ENCODE data around the gene MOCOS. TPM values are rescaled to one million over a fixed set of nuclear protein-coding genes. Genes with fewer than 3 reads are reported as not detected.

MOCOS gene
- total and polyA plus RNA-seq, 2 experiments from 2014 or later, result 3.1 to 8.6 TPM

GRCh38 chr18:36155851-36156757 is 31.2 kb upstream of the MOCOS start:
- H2AFZ ChIP-seq, result no peak overlapping the region
- H3K27ac ChIP-seq, result peak overlapping the region; percentile 58
- 90% methylated on average over 7 of the region's 7 CpGs for WGBS (ENCODE audit: low lambda C conversion rate, missing lambda C conversion rate)
- peaks cover 3% of the 10 kb centered on the region for H3K4me1 ChIP-seq (ENCODE audit: insufficient read depth)
- peaks cover 3% of the 10 kb centered on the region for H3K79me2 ChIP-seq
- no peak overlapping the region for H3K4me3 ChIP-seq
- H3K27me3 ChIP-seq, result no peaks in the 10 kb centered on the region
- no peak for DNase-seq (ENCODE audit: low spot score)
- H4K20me1 ChIP-seq (ENCODE audit: insufficient read depth, poor library complexity, severe bottlenecking), result no peaks in the 10 kb centered on the region
- TF ChIP-seq EZH2 (IDR thresholded peaks at IDR 0.05; ENCODE audit: borderline replicate concordance) (no peak), EZH2phosphoT487 (IDR thresholded peaks at IDR 0.05; ENCODE audit: low read depth, severe bottlenecking, unreplicated experiment) (no peak)
- TF ChIP-seq, protein P1, sequence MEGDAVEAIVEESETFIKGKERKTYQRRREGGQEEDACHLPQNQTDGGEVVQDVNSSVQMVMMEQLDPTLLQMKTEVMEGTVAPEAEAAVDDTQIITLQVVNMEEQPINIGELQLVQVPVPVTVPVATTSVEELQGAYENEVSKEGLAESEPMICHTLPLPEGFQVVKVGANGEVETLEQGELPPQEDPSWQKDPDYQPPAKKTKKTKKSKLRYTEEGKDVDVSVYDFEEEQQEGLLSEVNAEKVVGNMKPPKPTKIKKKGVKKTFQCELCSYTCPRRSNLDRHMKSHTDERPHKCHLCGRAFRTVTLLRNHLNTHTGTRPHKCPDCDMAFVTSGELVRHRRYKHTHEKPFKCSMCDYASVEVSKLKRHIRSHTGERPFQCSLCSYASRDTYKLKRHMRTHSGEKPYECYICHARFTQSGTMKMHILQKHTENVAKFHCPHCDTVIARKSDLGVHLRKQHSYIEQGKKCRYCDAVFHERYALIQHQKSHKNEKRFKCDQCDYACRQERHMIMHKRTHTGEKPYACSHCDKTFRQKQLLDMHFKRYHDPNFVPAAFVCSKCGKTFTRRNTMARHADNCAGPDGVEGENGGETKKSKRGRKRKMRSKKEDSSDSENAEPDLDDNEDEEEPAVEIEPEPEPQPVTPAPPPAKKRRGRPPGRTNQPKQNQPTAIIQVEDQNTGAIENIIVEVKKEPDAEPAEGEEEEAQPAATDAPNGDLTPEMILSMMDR (IDR thresholded peaks at IDR 0.05; ENCODE audit: poor library complexity), result no peak
- H3K9me3 ChIP-seq (ENCODE audit: low read depth), result no peaks in the 10 kb centered on the region
- H3K4me2 ChIP-seq, result no peak overlapping the region
- no peaks in the 10 kb centered on the region for H3K9me2 ChIP-seq (replicated peaks; ENCODE audit: insufficient read depth)
- H3K36me3 ChIP-seq (replicated peaks; ENCODE audit: insufficient read depth, low read depth), result no peaks in the 10 kb centered on the region

- TF ChIP-seq, protein P1 (IDR thresholded peaks at IDR 0.05; ENCODE audit: poor library complexity), result no peak
- TF ChIP-seq EZH2 (IDR thresholded peaks at IDR 0.05; ENCODE audit: borderline replicate concordance) (no peak), EZH2phosphoT487 (IDR thresholded peaks at IDR 0.05; ENCODE audit: low read depth, severe bottlenecking, unreplicated experiment) (no peak)
Observed at GRCh38 chr18:36157441-36157840, 29.9 kb upstream of the MOCOS start.

DNA sequence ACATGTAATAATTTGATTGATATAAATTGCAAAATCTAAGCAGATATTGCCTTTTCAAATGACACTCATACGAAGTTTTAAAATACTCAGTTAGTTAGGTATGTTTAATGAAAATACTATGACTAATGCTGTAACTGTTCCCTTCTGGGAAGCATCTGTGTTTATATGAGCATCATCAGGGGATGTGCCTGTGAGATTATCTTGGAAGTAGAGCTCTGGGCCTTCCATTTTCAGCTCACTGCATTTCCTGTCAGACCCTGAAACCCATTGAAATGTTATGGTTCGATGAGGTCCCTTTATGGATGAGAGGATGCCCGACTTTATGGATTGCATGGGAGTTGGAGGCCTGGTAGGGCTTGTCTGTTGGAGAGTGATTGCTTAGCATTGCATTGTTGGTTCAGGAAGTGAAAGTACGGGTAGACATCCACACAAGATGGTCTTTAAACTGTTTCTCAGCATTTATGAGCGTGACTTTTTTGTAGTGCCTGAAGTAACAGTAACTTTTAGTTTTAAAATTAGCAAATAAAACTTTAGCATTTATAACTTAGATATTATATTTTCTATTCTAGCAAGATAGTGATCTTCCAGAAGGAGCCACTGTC is 28.9 kb upstream of the MOCOS start:
- Histone ChIP-seq H3K79me2 (peaks cover 6% of the 10 kb centered on the region), H3K4me1 (ENCODE audit: insufficient read depth) (peaks cover 3% of the 10 kb centered on the region), H4K20me1 (ENCODE audit: insufficient read depth, poor library complexity, severe bottlenecking) (no peaks in the 10 kb centered on the region), H3K27ac (peak overlapping the region; percentile 61), H3K4me3 (no peak overlapping the region), H3K4me2 (no peak overlapping the region), H3K27me3 (no peaks in the 10 kb centered on the region), H3K9me2 (replicated peaks; ENCODE audit: insufficient read depth) (no peaks in the 10 kb centered on the region), H3K36me3 (replicated peaks; ENCODE audit: insufficient read depth, low read depth) (peaks cover 5% of the 10 kb centered on the region), H2AFZ (no peak overlapping the region), H3K9me3 (ENCODE audit: low read depth) (no peaks in the 10 kb centered on the region)
- WGBS (ENCODE audit: low lambda C conversion rate, missing lambda C conversion rate), result 70% methylated on average over 5 of the region's 5 CpGs
- TF ChIP-seq, protein P1 (IDR thresholded peaks at IDR 0.05; ENCODE audit: poor library complexity), result no peak
- TF ChIP-seq EZH2phosphoT487 (IDR thresholded peaks at IDR 0.05; ENCODE audit: low read depth, severe bottlenecking, unreplicated experiment), result no peak
- TF ChIP-seq EZH2 (IDR thresholded peaks at IDR 0.05; ENCODE audit: borderline replicate concordance), result no peak
- no peak for DNase-seq (ENCODE audit: low spot score)

More at GRCh38 chr18:36157441-36157840, 29.9 kb upstream of the MOCOS start:
- H3K27me3 ChIP-seq, result no peaks in the 10 kb centered on the region
- no peak overlapping the region for H2AFZ ChIP-seq
- DNase-seq (ENCODE audit: low spot score), result no peak
- H3K79me2 ChIP-seq, result peaks cover 6% of the 10 kb centered on the region
- no peaks in the 10 kb centered on the region for H3K9me3 ChIP-seq (ENCODE audit: low read depth)
- no peaks in the 10 kb centered on the region for H3K36me3 ChIP-seq (replicated peaks; ENCODE audit: insufficient read depth, low read depth)
- no peaks in the 10 kb centered on the region for H3K9me2 ChIP-seq (replicated peaks; ENCODE audit: insufficient read depth)
- peaks cover 3% of the 10 kb centered on the region for H3K4me1 ChIP-seq (ENCODE audit: insufficient read depth)
- H3K27ac ChIP-seq, result peak overlapping the region; percentile 61
- H3K4me3 ChIP-seq, result no peak overlapping the region
- H3K4me2 ChIP-seq, result no peak overlapping the region
- H4K20me1 ChIP-seq (ENCODE audit: insufficient read depth, poor library complexity, severe bottlenecking), result no peaks in the 10 kb centered on the region
